K562 (cell line): ENCODE data around the gene TNIP2. TPM values are rescaled to one million over a fixed set of nuclear protein-coding genes. Genes with fewer than 3 reads are reported as not detected.

ENCODE experiments used
- ATAC-seq: fragments of 200-7000 bp; cut with Tn5 transposase; 3 replicates; pipeline ENCODE4 v1.9.1; 2020; ENCODE audit warnings: moderate library complexity
- BruUV-seq: library from RNA; stranded (reverse); fragments of 400-500 nt; replicated peaks from 2 replicates; lab custom pipeline; 2021; lab: Mats Ljungman, UMichigan
- CTCF ChIA-PET: fragments of 300-600 bp; formaldehyde crosslinking; extraction: SDS; loops from one replicate; lab custom pipeline; 2021; ENCODE audit warnings: low intra/inter-chr PET ratio; lab: Yijun Ruan, JAX
- POLR2A ChIA-PET: fragments of 300-600, 350-650 bp; sonication (Branson Sonifier 250); formaldehyde crosslinking; extraction: SDS; loops from one replicate; lab custom pipeline; 2021; ENCODE audit warnings: antibody characterized with exemption, inconsistent platforms; lab: Yijun Ruan, JAX
- DNase-seq, 4 experiments: peaks; one replicate each; pipeline versions ENCODE4 v3.0.0 to v3.0.0-alpha.2; 2011 to 2018; ENCODE audit warnings: low spot score in 3 of 4, mixed read lengths in 3 of 4; ENCODE audit errors: extremely low read depth in 1 of 4
- FAIRE-seq: peaks from 2 replicates; lab custom pipeline; 2011; peaks lifted over from hg19 to GRCh38; lab: Jason Lieb, UNC
- H2AFZ ChIP-seq: 2 replicates; pipeline ENCODE4 v1.6.0; 2011; ENCODE audit warnings: low read depth, low read length, control low read depth, inconsistent platforms
- H3K27ac ChIP-seq: fragments of 200-600 bp; 3 replicates; pipeline ENCODE4 v1.8.0; 2011; ENCODE audit warnings: low read depth, mild to moderate bottlenecking, control low read depth, inconsistent platforms, low read length, moderate library complexity, mixed read lengths; ENCODE audit errors: extremely low read depth
- H3K27me3 ChIP-seq, 2 experiments: fragments of 300-600 bp in 1 of 2; 2 replicates in 1 of 2; 3 replicates in 1 of 2; pipeline versions ENCODE4 v1.6.0 to v1.8.0; 2011; ENCODE audit warnings: inconsistent platforms in 2 of 2, low read length in 2 of 2, mild to moderate bottlenecking in 1 of 2, mixed read lengths in 1 of 2, moderate library complexity in 1 of 2; ENCODE audit not compliant: control insufficient read depth in 2 of 2, insufficient read depth in 2 of 2
- H3K36me3 ChIP-seq: fragments of 300-600 bp; 3 replicates; pipeline ENCODE4 v1.8.0; 2011; ENCODE audit warnings: mild to moderate bottlenecking, low read length, inconsistent platforms; ENCODE audit not compliant: control insufficient read depth, insufficient read depth
- H3K4me1 ChIP-seq, 2 experiments: fragments of 200-600 bp in 1 of 2; replicated peaks in 1 of 2; 2 replicates in 1 of 2; 3 replicates in 1 of 2; pipeline versions ENCODE4 v1.5.1 to v1.8.0; 2011; ENCODE audit warnings: inconsistent platforms in 2 of 2, low read length in 2 of 2, mild to moderate bottlenecking in 1 of 2, mixed read lengths in 1 of 2, moderate library complexity in 1 of 2; ENCODE audit not compliant: control insufficient read depth in 2 of 2, insufficient read depth in 2 of 2
- H3K4me2 ChIP-seq: 2 replicates; pipeline ENCODE4 v1.6.1; 2011; ENCODE audit warnings: low read length, control low read depth, inconsistent platforms, mixed read lengths; ENCODE audit not compliant: insufficient read depth
- H3K4me3 ChIP-seq: fragments of 200-600 bp; sonication (generic), shearing (Covaris generic); 2 replicates; pipeline ENCODE4 v1.5.1; 2016; ENCODE audit warnings: control low read depth, inconsistent platforms
- H3K79me2 ChIP-seq: fragments of 200-600 bp; 3 replicates; pipeline ENCODE4 v1.8.0; 2011; ENCODE audit warnings: low read length, inconsistent platforms; ENCODE audit not compliant: control insufficient read depth, insufficient read depth
- H3K9ac ChIP-seq, 2 experiments: 2 replicates each; pipeline versions ENCODE4 v1.6.0 to v1.6.1; 2011; ENCODE audit warnings: low read depth in 2 of 2, low read length in 2 of 2, control low read depth in 1 of 2, inconsistent platforms in 1 of 2, mild to moderate bottlenecking in 1 of 2, mixed read lengths in 1 of 2; ENCODE audit not compliant: insufficient read depth in 1 of 2
- H3K9me1 ChIP-seq: one replicate; pipeline ENCODE4 v1.6.0; 2011; ENCODE audit warnings: inconsistent platforms, mild to moderate bottlenecking, low read length, moderate library complexity; ENCODE audit not compliant: control insufficient read depth, insufficient read depth
- H3K9me3 ChIP-seq: replicated peaks from 2 replicates; pipeline ENCODE4 v1.5.1; 2011; ENCODE audit warnings: low read depth, low read length, inconsistent platforms; ENCODE audit not compliant: control insufficient read depth, insufficient read depth
- H4K20me1 ChIP-seq: replicated peaks from 2 replicates; pipeline ENCODE4 v1.6.1; 2011; ENCODE audit warnings: low read length, inconsistent platforms, mixed read lengths; ENCODE audit not compliant: control insufficient read depth, insufficient read depth
- C11orf30 ChIP-seq: fragments of 450-650 bp; IDR thresholded peaks from 2 replicates; pipeline ENCODE4 v1.6.1; 2016; ENCODE audit warnings: low read depth, mild to moderate bottlenecking
- ELK1 ChIP-seq: sonication (generic); formaldehyde crosslinking; IDR thresholded peaks from 2 replicates; pipeline ENCODE4 v1.8.1; 2022; ENCODE audit warnings: missing genetic modification reagents
- KAT7 ChIP-seq: sonication (generic); formaldehyde crosslinking; IDR thresholded peaks from 2 replicates; pipeline ENCODE4 v1.8.0; 2022; ENCODE audit warnings: missing genetic modification reagents, mild to moderate bottlenecking, borderline replicate concordance
- WGBS: fragments of 100-300 bp; shearing (Covaris generic); methylation state at CpG from one replicate; pipeline ENCODE4 v1.1.6; 2016; ENCODE audit warnings: low coverage, mixed read lengths; ENCODE audit not compliant: insufficient coverage; ENCODE audit errors: missing lambda C conversion rate; 5-methylcytosine and 5-hydroxymethylcytosine counted together
- in situ Hi-C: fragments of 300-500 bp; cut with MboI; formaldehyde crosslinking; loops from 4 replicates; pipeline ENCODE4 v1.15.0; 2018; ENCODE audit warnings: inconsistent platforms, mixed read lengths
- intact Hi-C: fragments of 100-400 bp; cut with micrococcal nuclease; formaldehyde crosslinking; loops from 2 replicates; pipeline ENCODE4 v1.14.2; 2022
- polyA plus RNA-seq, 8 experiments: library from polyadenylated mRNA; depleted of rRNA in 4 of 8; stranded (reverse) in 5 of 8; unstranded in 3 of 8; fragments of >200 nt; fragmentation: Nextera tagmentation in 2 of 8; fragmentation: Illumina TruSeq in 1 of 8; extraction: Ambion mirVana in 2 of 8; extraction: Trizol in 1 of 8; gene quantifications; 2 replicates each; pipeline versions ENCODE4 v1.2.1 to v1.2.3, GENCODE V29; 2011 to 2014; ENCODE audit warnings: inconsistent platforms in 1 of 8, missing spikeins in 1 of 8
- total RNA-seq, 7 experiments: library from RNA; depleted of rRNA in 6 of 7; stranded (reverse); fragments of >200 nt in 6 of 7; fragmentation: Illumina TruSeq in 2 of 7; extraction: Trizol in 2 of 7; gene quantifications; 2 replicates each; pipeline versions ENCODE4 v1.2.1 to v1.2.3, GENCODE V29; 2011 to 2021; ENCODE audit warnings: low replicate concordance in 1 of 7

The TNIP2 gene
- total and polyA plus RNA-seq, 9 of the 15 experiments (the other 6 are each of a cell fraction or from before 2014, with no cell fraction given), result 0.61 to 42.6 (median 19.5) TPM

- H3K4me2 ChIP-seq, result no peak overlapping the region
- no peak overlapping the region for H2AFZ ChIP-seq
- no peaks in the 10 kb centered on the region for H3K9me3 ChIP-seq
- H3K9me1 ChIP-seq, result peaks cover 3% of the 10 kb centered on the region
- peaks cover 2 to 18% of the 10 kb centered on the region in 2 experiments; a peak in 3 of 5 replicates for H3K4me1 ChIP-seq
- no peaks in the 10 kb centered on the region for H3K27me3 ChIP-seq
- FAIRE-seq, result no peak
- no peak overlapping the region for H3K27ac ChIP-seq
- POLR2A ChIA-PET, result interaction anchor here (0.6 to 1.4 kb wide), 3 partner anchors 9 to 413 kb away, joined by 3 to 4 read pairs (median 4); partner anchors contain the start of gene TNIP2
- TF ChIP-seq KAT7 (CRISPR knock-in tag) (no peak), ELK1 (no peak), C11orf30 (no peak)
- TF ChIP-seq, all 486 proteins: peak for 0
- DNase-seq (no peak), ATAC-seq (no peak)
- intact Hi-C loops, result no loop called here
- H3K79me2 ChIP-seq, result peaks cover 14% of the 10 kb centered on the region; the same call in 1 of the 3 replicates
- no peak overlapping the region for H3K4me3 ChIP-seq
- in situ Hi-C loops, result no loop called here
- H4K20me1 ChIP-seq, result no peaks in the 10 kb centered on the region; the same call in none of the 2 replicates
- 87% methylated on average over 16 of the region's 16 CpGs for WGBS
- CTCF ChIA-PET, result no interaction called here
- BruUV-seq, result no TSS peak
- H3K36me3 ChIP-seq, result peaks cover 61% of the 10 kb centered on the region; the same call in 2 of the 3 replicates
- peak overlapping the region in 1 of 2 experiments; percentile 55; a peak in 1 of 4 replicates for H3K9ac ChIP-seq
These were observed 9.0 kb downstream of the TNIP2 start for GRCh38 chr4:2746891-2747695.
